ENCODE results near the gene SPAG9. TPM values are rescaled to one million over a fixed set of nuclear protein-coding genes. Genes with fewer than 3 reads are reported as not detected.

SPAG9 gene
- total RNA-seq, 1 experiment from 2014 or later = 77.6 TPM

- no peaks in the 10 kb centered on the region for H3K9me3 ChIP-seq (ENCODE audit: control insufficient read depth in 1 of 2, insufficient read depth in 1 of 2, low read depth in 1 of 2, low read length in 2 of 2)
- no peaks in the 10 kb centered on the region for H3K27me3 ChIP-seq (ENCODE audit: insufficient read depth, low read length)
- ChIA-PET RAD21 (ENCODE audit: low non-redundant PET in 1 of 2, low total read pairs in 2 of 2, uncharacterized antibody in 2 of 2, unreplicated experiment in 2 of 2) (no interaction called here), POLR2A (interaction anchor here (1.8 kb wide), 1 partner anchor 93 kb away, joined by 6 read pairs; the partner anchor contains the start of gene TOB1), CTCF (interaction anchor here (1.3 to 3.4 kb wide), 3 partner anchors 93 to 176 kb away, joined by 3 to 19 read pairs (median 7); partner anchors contain the start of gene TOB1)
- no TSS peak for BruUV-seq (replicated peaks)
- no peak overlapping the region for H3K4me3 ChIP-seq (replicated peaks in 1 of 2; ENCODE audit: low read depth in 1 of 2, low read length in 2 of 2)
- H3K4me1 ChIP-seq (ENCODE audit: control insufficient read depth in 1 of 2, insufficient read depth in 2 of 2, low read length in 2 of 2) = peaks cover 8 to 17% of the 10 kb centered on the region in 2 experiments
- H3K36me3 ChIP-seq (ENCODE audit: control insufficient read depth in 1 of 2, insufficient read depth in 2 of 2, low read length in 2 of 2) = no peaks in the 10 kb centered on the region; a peak in 1 of 4 replicates
- no peaks in the 10 kb centered on the region for H3K79me2 ChIP-seq (ENCODE audit: insufficient read depth, low read length)
- no peaks in the 10 kb centered on the region for H3K9me2 ChIP-seq (ENCODE audit: insufficient read depth)
- H3K4me2 ChIP-seq (ENCODE audit: low read length) = no peak overlapping the region
- no peak for DNase-seq (ENCODE audit: low read depth, low spot score)
- H2AFZ ChIP-seq (ENCODE audit: low read depth, low read length, poor library complexity, severe bottlenecking) = no peak overlapping the region
- intact Hi-C loops (cut with micrococcal nuclease) = no loop called here
- no peaks in the 10 kb centered on the region for H4K20me1 ChIP-seq (ENCODE audit: insufficient read depth)
- no peak for TF ChIP-seq ZBTB33 (IDR thresholded peaks at IDR 0.05; ENCODE audit: extremely low read depth, insufficient replicate concordance, low read length)
- ATAC-seq = no peak
- no peak overlapping the region for H3K27ac ChIP-seq (ENCODE audit: low read depth, low read length)
- H3K9ac ChIP-seq (ENCODE audit: low read length) = no peak overlapping the region
Observed at GRCh38 chr17:50959341-50959740, 161.3 kb downstream of the SPAG9 start.

GRCh38 chr17:50957600-50958575 lies 162.8 kb downstream of the SPAG9 start:
- no peak overlapping the region for H3K27ac ChIP-seq (ENCODE audit: low read depth, low read length)
- TSS peak; percentile 30 for BruUV-seq (replicated peaks)
- H3K27me3 ChIP-seq (ENCODE audit: insufficient read depth, low read length) = no peaks in the 10 kb centered on the region
- no peaks in the 10 kb centered on the region for H3K9me2 ChIP-seq (ENCODE audit: insufficient read depth)
- no peaks in the 10 kb centered on the region; a peak in 1 of 4 replicates for H3K36me3 ChIP-seq (ENCODE audit: control insufficient read depth in 1 of 2, insufficient read depth in 2 of 2, low read length in 2 of 2)
- no peak overlapping the region for H3K9ac ChIP-seq (ENCODE audit: low read length)
- H3K4me1 ChIP-seq (ENCODE audit: control insufficient read depth in 1 of 2, insufficient read depth in 2 of 2, low read length in 2 of 2) = peaks cover 17 to 31% of the 10 kb centered on the region in 2 experiments
- no peaks in the 10 kb centered on the region for H3K9me3 ChIP-seq (ENCODE audit: control insufficient read depth in 1 of 2, insufficient read depth in 1 of 2, low read depth in 1 of 2, low read length in 2 of 2)
- ChIA-PET POLR2A (interaction anchor here (1.2 kb wide), 1 partner anchor 91 kb away, joined by 3 read pairs; the partner anchor contains the start of gene TOB1), RAD21 (ENCODE audit: low non-redundant PET in 1 of 2, low total read pairs in 2 of 2, uncharacterized antibody in 2 of 2, unreplicated experiment in 2 of 2) (interaction anchor here in 1 of 2 experiments (2.1 kb wide), 1 partner anchor 106 kb away, joined by 6 read pairs; no protein-coding TSS in a partner anchor), CTCF (interaction anchor here (0.9 to 8.3 kb wide), 5 partner anchors 9 to 175 kb away, joined by 3 to 85 read pairs (median 10); partner anchors contain the start of gene TOB1)
- H3K79me2 ChIP-seq (ENCODE audit: insufficient read depth, low read length) = no peaks in the 10 kb centered on the region
- no peak for DNase-seq (ENCODE audit: low read depth, low spot score)
- no peak for ATAC-seq
- no peak overlapping the region for H3K4me3 ChIP-seq (replicated peaks in 1 of 2; ENCODE audit: low read depth in 1 of 2, low read length in 2 of 2)
- intact Hi-C loops (cut with micrococcal nuclease) = no loop called here
- no peak overlapping the region for H2AFZ ChIP-seq (ENCODE audit: low read depth, low read length, poor library complexity, severe bottlenecking)
- TF ChIP-seq CTCF (IDR thresholded peaks at IDR 0.05 in 2 of 3, conservative IDR thresholded peaks at IDR 0.05 in 1 of 3; ENCODE audit: borderline replicate concordance in 1 of 3, insufficient read depth in 1 of 3, low read depth in 2 of 3, low read length in 2 of 3) = no peak
- no peak for TF ChIP-seq ZNF274 (IDR thresholded peaks at IDR 0.05; ENCODE audit: low read depth, low read length)
- no peak for TF ChIP-seq CBX3 (IDR thresholded peaks at IDR 0.05; ENCODE audit: low read depth)
- TF ChIP-seq POLR2A (IDR thresholded peaks at IDR 0.05; ENCODE audit: borderline replicate concordance, extremely low read depth, insufficient read depth, insufficient read length) = no peak
- TF ChIP-seq JUND (IDR thresholded peaks at IDR 0.05) = no peak
- no peak for TF ChIP-seq MAX (IDR thresholded peaks at IDR 0.05)
- no peak for TF ChIP-seq TCF7L2 (IDR thresholded peaks at IDR 0.05; ENCODE audit: borderline replicate concordance, extremely low read depth, insufficient read depth, insufficient read length)
- TF ChIP-seq EGR1 (IDR thresholded peaks at IDR 0.05; ENCODE audit: low read depth) = no peak
- TF ChIP-seq SIN3A (IDR thresholded peaks at IDR 0.05; ENCODE audit: low read depth) = no peak
- TF ChIP-seq SP1 (IDR thresholded peaks at IDR 0.05; ENCODE audit: low read depth) = no peak
- no peaks in the 10 kb centered on the region for H4K20me1 ChIP-seq (ENCODE audit: insufficient read depth)
- H3K4me2 ChIP-seq (ENCODE audit: low read length) = no peak overlapping the region
